ENCODE measurements around the gene ATF7IP. TPM values are rescaled to one million over a fixed set of nuclear protein-coding genes. Genes with fewer than 3 reads are reported as not detected.

The ATF7IP gene
- total and polyA plus RNA-seq, 2 donors (not counting 1 experiment from before 2014, with no cell fraction given): 28.1 to 208 TPM

DNA sequence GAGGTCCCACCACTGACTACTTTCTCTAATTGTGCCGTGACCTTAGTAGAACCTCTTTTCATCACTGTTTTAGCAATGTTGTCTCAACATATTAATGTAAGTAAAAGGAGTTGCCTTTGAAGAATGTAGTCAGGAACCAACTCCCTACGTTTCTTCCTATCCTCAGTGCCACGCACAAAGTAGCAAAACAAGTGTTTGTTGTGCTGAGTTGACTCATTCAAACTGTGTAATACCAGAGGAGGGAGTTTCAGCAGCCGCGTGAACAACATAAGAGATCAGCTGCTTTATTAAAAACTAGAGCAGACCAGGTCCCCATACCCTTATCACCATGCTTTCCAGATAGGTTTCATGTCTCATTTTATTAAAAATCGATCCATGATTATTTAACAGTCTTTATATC is 183.1 kb downstream of the ATF7IP start:
- POLR2A ChIA-PET: no interaction called here
- intact Hi-C loops (cut with micrococcal nuclease): no loop called here
- Histone ChIP-seq H3K9me3 (ENCODE audit: control extremely low read depth in 1 of 3, control insufficient read depth in 2 of 3, insufficient read depth in 1 of 3, low read length in 2 of 3) (peaks cover 0 to 3% (median 0%) of the 10 kb centered on the region in 3 donors), H3K4me2 (replicated peaks; ENCODE audit: low read depth, low read length, poor library complexity, severe bottlenecking) (no peak overlapping the region), H3K79me2 (ENCODE audit: control insufficient read depth, insufficient read depth, low read length) (no peaks in the 10 kb centered on the region), H3K4me1 (ENCODE audit: control insufficient read depth in 2 of 2, insufficient read depth in 2 of 2, low read length in 2 of 2) (no peaks in the 10 kb centered on the region), H3K27me3 (replicated peaks in 1 of 4; ENCODE audit: control extremely low read depth in 1 of 4, control insufficient read depth in 3 of 4, insufficient read depth in 4 of 4, low read length in 3 of 4) (no peaks in the 10 kb centered on the region), H4K20me1 (ENCODE audit: control insufficient read depth, insufficient read depth, low read length, poor library complexity, severe bottlenecking) (no peaks in the 10 kb centered on the region), H3K4me3 (ENCODE audit: control extremely low read depth in 1 of 5, extremely low read depth in 1 of 5, insufficient read depth in 1 of 5, low read depth in 2 of 5, low read length in 4 of 5) (no peak overlapping the region), H3K9ac (ENCODE audit: low read length) (no peak overlapping the region), H2AFZ (ENCODE audit: insufficient read depth, low read depth, low read length, poor library complexity, severe bottlenecking) (no peak overlapping the region), H3K36me3 (replicated peaks in 1 of 2; ENCODE audit: control extremely low read depth in 1 of 2, control insufficient read depth in 1 of 2, extremely low read depth in 1 of 2, insufficient read depth in 2 of 2, low read length in 1 of 2) (no peaks in the 10 kb centered on the region), H3K27ac (ENCODE audit: low read length in 2 of 2) (no peak overlapping the region)
- H3K9me3 Mint-ChIP-seq (ENCODE audit: insufficient read depth): peaks cover 2% of the 10 kb centered on the region
- H3K4me1 Mint-ChIP-seq: no peaks in the 10 kb centered on the region
- ATAC-seq (ENCODE audit: low read depth) (no peak), DNase-seq (no peak)
- CTCF ChIA-PET: no interaction called here
- H3K27me3 Mint-ChIP-seq: no peaks in the 10 kb centered on the region
- WGBS (ENCODE audit: insufficient coverage): no CpG with 5 or more reads among the region's 6 CpGs
- H3K4me3 Mint-ChIP-seq: no peak overlapping the region
- TF ChIP-seq, protein P1, sequence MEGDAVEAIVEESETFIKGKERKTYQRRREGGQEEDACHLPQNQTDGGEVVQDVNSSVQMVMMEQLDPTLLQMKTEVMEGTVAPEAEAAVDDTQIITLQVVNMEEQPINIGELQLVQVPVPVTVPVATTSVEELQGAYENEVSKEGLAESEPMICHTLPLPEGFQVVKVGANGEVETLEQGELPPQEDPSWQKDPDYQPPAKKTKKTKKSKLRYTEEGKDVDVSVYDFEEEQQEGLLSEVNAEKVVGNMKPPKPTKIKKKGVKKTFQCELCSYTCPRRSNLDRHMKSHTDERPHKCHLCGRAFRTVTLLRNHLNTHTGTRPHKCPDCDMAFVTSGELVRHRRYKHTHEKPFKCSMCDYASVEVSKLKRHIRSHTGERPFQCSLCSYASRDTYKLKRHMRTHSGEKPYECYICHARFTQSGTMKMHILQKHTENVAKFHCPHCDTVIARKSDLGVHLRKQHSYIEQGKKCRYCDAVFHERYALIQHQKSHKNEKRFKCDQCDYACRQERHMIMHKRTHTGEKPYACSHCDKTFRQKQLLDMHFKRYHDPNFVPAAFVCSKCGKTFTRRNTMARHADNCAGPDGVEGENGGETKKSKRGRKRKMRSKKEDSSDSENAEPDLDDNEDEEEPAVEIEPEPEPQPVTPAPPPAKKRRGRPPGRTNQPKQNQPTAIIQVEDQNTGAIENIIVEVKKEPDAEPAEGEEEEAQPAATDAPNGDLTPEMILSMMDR (IDR thresholded peaks at IDR 0.05): no peak
- TF ChIP-seq EZH2 (IDR thresholded peaks at IDR 0.05; ENCODE audit: borderline replicate concordance, insufficient read depth, low read depth, low read length, poor library complexity, severe bottlenecking): no peak
- H3K27ac Mint-ChIP-seq: no peak overlapping the region

Other genes starting within 250 kb of the ATF7IP start
- 0.87 and 1.1 TPM in 2 replicates for gene PLBD1, start 202.2 kb downstream of the ATF7IP start, total RNA-seq
- gene PLBD1, start 202.2 kb downstream of the ATF7IP start, polyA plus RNA-seq: 1.2 and 1.6 TPM in 2 replicates